ENCODE data around the gene CLPSL1.

Gene CLPSL1

DNA sequence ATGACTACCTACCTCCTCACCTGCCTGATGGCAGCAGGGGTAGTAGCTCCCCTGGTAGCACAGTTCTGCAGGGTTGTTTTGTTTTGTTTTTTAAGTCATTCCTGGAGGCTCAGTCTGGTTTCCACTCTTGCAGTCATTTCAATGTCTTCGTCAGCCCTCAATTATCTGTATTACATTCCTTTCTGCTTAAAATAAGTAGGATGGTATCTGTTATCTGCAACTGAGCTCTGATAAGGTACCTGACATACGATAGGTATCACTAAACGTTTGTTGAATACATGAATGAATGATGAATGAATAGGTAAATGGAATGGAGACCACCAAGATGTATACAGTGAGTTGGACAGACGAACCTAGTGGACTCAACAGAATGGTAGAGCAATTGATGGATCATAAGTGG is 11.6 kb upstream of the CLPSL1 start:
- Histone ChIP-seq H2AFZ (ENCODE audit: low read length) (no peak overlapping the region), H3K79me2 (ENCODE audit: insufficient read depth, low read length) (no peaks in the 10 kb centered on the region), H3K4me3 (ENCODE audit: low read depth, low read length, poor library complexity, severe bottlenecking) (no peak overlapping the region), H3K27me3 (ENCODE audit: insufficient read depth, low read length) (peaks cover 3% of the 10 kb centered on the region; the same call in 1 of the 2 replicates), H3K9me3 (ENCODE audit: low read length) (no peaks in the 10 kb centered on the region), H3K4me2 (ENCODE audit: low read length) (no peak overlapping the region), H3K36me3 (ENCODE audit: insufficient read depth, low read length) (no peaks in the 10 kb centered on the region), H3K4me1 (ENCODE audit: insufficient read depth, low read length, severe bottlenecking) (peaks cover 18% of the 10 kb centered on the region), H3K9me2 (ENCODE audit: low read depth, low read length) (no peaks in the 10 kb centered on the region), H4K20me1 (ENCODE audit: insufficient read depth, low read length) (no peaks in the 10 kb centered on the region), H3K9ac (ENCODE audit: low read length) (no peak overlapping the region), H3K27ac (ENCODE audit: low read depth, low read length, poor library complexity, severe bottlenecking) (no peak overlapping the region), H3F3A (ENCODE audit: insufficient read depth, low read length) (no peaks in the 10 kb centered on the region)
- no peak for TF ChIP-seq EZH2 (IDR thresholded peaks at IDR 0.05; ENCODE audit: borderline replicate concordance, low read length)
- TF ChIP-seq, protein P1, sequence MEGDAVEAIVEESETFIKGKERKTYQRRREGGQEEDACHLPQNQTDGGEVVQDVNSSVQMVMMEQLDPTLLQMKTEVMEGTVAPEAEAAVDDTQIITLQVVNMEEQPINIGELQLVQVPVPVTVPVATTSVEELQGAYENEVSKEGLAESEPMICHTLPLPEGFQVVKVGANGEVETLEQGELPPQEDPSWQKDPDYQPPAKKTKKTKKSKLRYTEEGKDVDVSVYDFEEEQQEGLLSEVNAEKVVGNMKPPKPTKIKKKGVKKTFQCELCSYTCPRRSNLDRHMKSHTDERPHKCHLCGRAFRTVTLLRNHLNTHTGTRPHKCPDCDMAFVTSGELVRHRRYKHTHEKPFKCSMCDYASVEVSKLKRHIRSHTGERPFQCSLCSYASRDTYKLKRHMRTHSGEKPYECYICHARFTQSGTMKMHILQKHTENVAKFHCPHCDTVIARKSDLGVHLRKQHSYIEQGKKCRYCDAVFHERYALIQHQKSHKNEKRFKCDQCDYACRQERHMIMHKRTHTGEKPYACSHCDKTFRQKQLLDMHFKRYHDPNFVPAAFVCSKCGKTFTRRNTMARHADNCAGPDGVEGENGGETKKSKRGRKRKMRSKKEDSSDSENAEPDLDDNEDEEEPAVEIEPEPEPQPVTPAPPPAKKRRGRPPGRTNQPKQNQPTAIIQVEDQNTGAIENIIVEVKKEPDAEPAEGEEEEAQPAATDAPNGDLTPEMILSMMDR (IDR thresholded peaks at IDR 0.05; ENCODE audit: low read length), result no peak

DNA sequence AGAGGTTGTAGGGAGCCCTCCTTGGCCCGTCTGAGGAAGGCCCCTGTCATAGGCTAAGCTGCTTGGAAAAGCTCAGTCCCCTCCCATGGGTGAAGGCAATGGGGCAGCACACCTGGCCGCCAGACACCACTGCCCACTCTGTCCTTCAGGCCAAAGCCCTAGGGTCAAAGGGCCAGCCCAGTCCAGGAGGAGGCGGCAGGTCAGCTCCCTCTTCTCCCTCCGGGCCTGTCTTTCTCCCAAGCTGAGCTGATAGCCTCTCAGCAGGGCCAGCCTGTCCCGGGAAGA is 9.5 kb upstream of the CLPSL1 start:
- Histone ChIP-seq H3K9me2 (ENCODE audit: low read depth, low read length) (no peaks in the 10 kb centered on the region), H3K9ac (ENCODE audit: low read length) (no peak overlapping the region), H3K36me3 (ENCODE audit: insufficient read depth, low read length) (no peaks in the 10 kb centered on the region), H3K4me3 (ENCODE audit: low read depth, low read length, poor library complexity, severe bottlenecking) (no peak overlapping the region), H3K4me1 (ENCODE audit: insufficient read depth, low read length, severe bottlenecking) (peaks cover 11% of the 10 kb centered on the region), H4K20me1 (ENCODE audit: insufficient read depth, low read length) (no peaks in the 10 kb centered on the region), H3K9me3 (ENCODE audit: low read length) (no peaks in the 10 kb centered on the region), H3K27ac (ENCODE audit: low read depth, low read length, poor library complexity, severe bottlenecking) (no peak overlapping the region), H3F3A (ENCODE audit: insufficient read depth, low read length) (no peaks in the 10 kb centered on the region), H3K27me3 (ENCODE audit: insufficient read depth, low read length) (no peaks in the 10 kb centered on the region), H3K4me2 (ENCODE audit: low read length) (no peak overlapping the region), H2AFZ (ENCODE audit: low read length) (no peak overlapping the region), H3K79me2 (ENCODE audit: insufficient read depth, low read length) (no peaks in the 10 kb centered on the region)
- TF ChIP-seq, protein P1 (IDR thresholded peaks at IDR 0.05; ENCODE audit: low read length), result no peak
- no peak for TF ChIP-seq EZH2 (IDR thresholded peaks at IDR 0.05; ENCODE audit: borderline replicate concordance, low read length)

DNA sequence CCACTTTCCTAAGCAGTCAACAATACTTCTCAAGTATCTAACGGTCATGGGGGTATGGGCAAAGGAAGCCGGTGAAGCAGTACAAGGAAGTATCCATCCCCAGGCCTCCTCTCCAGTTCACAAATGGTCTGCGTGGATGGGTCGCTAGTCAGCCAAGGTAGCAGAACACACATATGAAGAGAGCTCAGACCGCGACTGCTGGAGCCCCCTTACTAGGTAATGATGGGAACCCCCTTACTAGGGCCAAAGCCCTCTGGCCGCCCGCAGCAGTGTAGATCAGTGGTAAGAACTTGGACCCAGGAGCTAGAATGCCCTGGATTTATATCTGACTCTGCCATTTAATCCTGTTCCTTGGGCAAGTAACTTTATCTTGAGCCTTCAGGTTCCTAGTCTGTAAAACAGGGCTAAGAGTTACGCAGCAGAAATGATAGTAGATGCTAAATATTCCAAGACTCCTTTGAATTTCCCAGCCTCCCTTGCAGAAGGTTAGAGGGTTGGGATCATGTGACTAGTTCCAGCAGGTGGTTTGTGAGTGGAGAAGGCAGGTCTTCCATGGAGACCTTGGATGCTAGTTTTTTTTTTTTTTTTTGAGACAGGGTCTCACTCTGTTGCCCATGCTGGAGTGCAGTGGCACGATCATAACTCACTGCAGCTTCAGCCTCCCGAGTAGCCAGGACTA is 6.6 kb upstream of the CLPSL1 start:
- H3K9me2 ChIP-seq (ENCODE audit: low read depth, low read length), result no peaks in the 10 kb centered on the region
- no peak overlapping the region for H3K27ac ChIP-seq (ENCODE audit: low read depth, low read length, poor library complexity, severe bottlenecking)
- H4K20me1 ChIP-seq (ENCODE audit: insufficient read depth, low read length), result no peaks in the 10 kb centered on the region
- H3K36me3 ChIP-seq (ENCODE audit: insufficient read depth, low read length), result no peaks in the 10 kb centered on the region
- no peak overlapping the region for H2AFZ ChIP-seq (ENCODE audit: low read length)
- H3K9me3 ChIP-seq (ENCODE audit: low read length), result no peaks in the 10 kb centered on the region
- TF ChIP-seq, protein P1 (IDR thresholded peaks at IDR 0.05; ENCODE audit: low read length), result no peak
- no peak for TF ChIP-seq EZH2 (IDR thresholded peaks at IDR 0.05; ENCODE audit: borderline replicate concordance, low read length)
- H3K79me2 ChIP-seq (ENCODE audit: insufficient read depth, low read length), result no peaks in the 10 kb centered on the region
- no peaks in the 10 kb centered on the region for H3F3A ChIP-seq (ENCODE audit: insufficient read depth, low read length)
- H3K4me1 ChIP-seq (ENCODE audit: insufficient read depth, low read length, severe bottlenecking), result peaks cover 18% of the 10 kb centered on the region
- H3K4me3 ChIP-seq (ENCODE audit: low read depth, low read length, poor library complexity, severe bottlenecking), result no peak overlapping the region
- no peaks in the 10 kb centered on the region for H3K27me3 ChIP-seq (ENCODE audit: insufficient read depth, low read length)
- no peak overlapping the region for H3K4me2 ChIP-seq (ENCODE audit: low read length)
- H3K9ac ChIP-seq (ENCODE audit: low read length), result no peak overlapping the region

Data from OCI-LY1 (cell line).